CD4-positive, alpha-beta T cell (primary cell): Measurements from ENCODE around the gene NDOR1. TPM values are rescaled to one million over a fixed set of nuclear protein-coding genes. Genes with fewer than 3 reads are reported as not detected.

Source experiments
- ATAC-seq: fragments of 200-7000 bp; cut with Tn5 transposase; one replicate; pipeline ENCODE4 v1.10.0; 2022; ENCODE audit warnings: mild to moderate bottlenecking; ENCODE audit not compliant: poor library complexity
- CTCF ChIA-PET: fragments of 350-600 bp; sonication (Branson Sonifier 250); formaldehyde crosslinking; loops from one replicate; lab custom pipeline; 2021; ENCODE audit warnings: antibody characterized with exemption, inconsistent platforms; lab: Charles Lee
- POLR2A ChIA-PET: fragments of 350-600 bp; sonication (Branson Sonifier 250); formaldehyde crosslinking; loops from one replicate; lab custom pipeline; 2021; ENCODE audit warnings: antibody characterized with exemption, inconsistent platforms; lab: Charles Lee
- DNase-seq, 14 experiments: peaks; one replicate each; pipeline ENCODE4 v3.0.0-alpha.2; 2013 to 2020; ENCODE audit warnings: mixed read lengths in 2 of 14
- H3K27ac ChIP-seq, 2 donors: one replicate each; pipeline versions ENCODE4 v1.5.1 to v1.7.0; 2013; ENCODE audit warnings: low read length in 2 of 2, low read depth in 1 of 2, mild to moderate bottlenecking in 1 of 2
- H3K27me3 ChIP-seq, 2 experiments: 1 replicate in 1 of 2; 2 replicates in 1 of 2; pipeline versions ENCODE4 v1.6.1 to v1.7.0; 2013; ENCODE audit warnings: low read length in 2 of 2, control low read depth in 1 of 2, mild to moderate bottlenecking in 1 of 2, moderate library complexity in 1 of 2; ENCODE audit not compliant: insufficient read depth in 2 of 2, control insufficient read depth in 1 of 2
- H3K36me3 ChIP-seq: one replicate; pipeline ENCODE4 v1.6.1; 2013; ENCODE audit warnings: low read length, control low read depth; ENCODE audit not compliant: insufficient read depth
- H3K4me1 ChIP-seq: one replicate; pipeline ENCODE4 v1.6.1; 2013; ENCODE audit warnings: low read length, control low read depth; ENCODE audit not compliant: insufficient read depth
- H3K4me3 ChIP-seq: one replicate; pipeline ENCODE4 v1.5.1; 2013; ENCODE audit warnings: mild to moderate bottlenecking, low read length, moderate library complexity
- H3K9me3 ChIP-seq, 2 experiments: 1 replicate in 1 of 2; 2 replicates in 1 of 2; pipeline versions ENCODE4 v1.6.1 to v1.7.0; 2013; ENCODE audit warnings: low read length in 2 of 2, mild to moderate bottlenecking in 2 of 2, control low read depth in 1 of 2, moderate library complexity in 1 of 2; ENCODE audit not compliant: control insufficient read depth in 1 of 2, insufficient read depth in 1 of 2
- H3K27ac Mint-ChIP-seq: one replicate; pipeline ENCODE4 v1.8.0; 2020; ENCODE audit warnings: mixed read lengths
- H3K27me3 Mint-ChIP-seq: one replicate; pipeline ENCODE4 v1.8.0; 2021; ENCODE audit warnings: mixed read lengths
- H3K36me3 Mint-ChIP-seq: one replicate; pipeline ENCODE4 v1.8.0; 2021; ENCODE audit warnings: low read depth, mixed read lengths
- H3K4me1 Mint-ChIP-seq: one replicate; pipeline ENCODE4 v1.8.0; 2021; ENCODE audit warnings: low read depth, mixed read lengths
- H3K4me3 Mint-ChIP-seq: one replicate; pipeline ENCODE4 v1.8.0; 2020; ENCODE audit warnings: mild to moderate bottlenecking, mixed read lengths
- H3K9me3 Mint-ChIP-seq: one replicate; pipeline ENCODE4 v1.8.0; 2020; ENCODE audit warnings: mixed read lengths
- CTCF ChIP-seq: fragments of 200-600 bp; IDR thresholded peaks from one replicate; pipeline ENCODE4 v1.8.0; 2022; ENCODE audit warnings: antibody characterized with exemption, mild to moderate bottlenecking
- intact Hi-C, 2 experiments: fragments of 100-400 bp; cut with DNase I in 1 of 2; cut with micrococcal nuclease in 1 of 2; formaldehyde crosslinking; loops; one replicate each; pipeline versions ENCODE4 v1.15.1 to v1.9.0; 2023 to 2025; cut with DNase I, micrococcal nuclease
- total RNA-seq, 174 experiments: library from RNA in 2 of 174; stranded (reverse) in 2 of 174; gene quantifications; one replicate each; pipeline ENCODE4 v1.2.3 and lab custom pipeline; 2021 to 2026

Gene NDOR1
- total RNA-seq, 2 experiments from 2014 or later: 22.8 to 25.3 TPM

GRCh38 chr9:137251194-137251461 is 45.6 kb downstream of the NDOR1 start, which contains the start of gene STPG3:
TSS of gene STPG3 (plus strand) at chr9:137251286. CDS start at chr9:137251287, 1 bp downstream.
- no peaks in the 10 kb centered on the region for H3K36me3 Mint-ChIP-seq
- peak within 1 kb of the TSS; percentile 68 for H3K4me3 Mint-ChIP-seq
- no peak within 1 kb of the TSS for H3K27ac Mint-ChIP-seq
- ATAC-seq (no peak), DNase-seq (no peak)
- CTCF ChIA-PET: no interaction called here
- peaks cover 10% of the 10 kb centered on the region for H3K4me1 Mint-ChIP-seq
- H3K9me3 Mint-ChIP-seq: no peaks in the 10 kb centered on the region
- intact Hi-C loops: no loop called here
- no peak within 1 kb of the TSS for H3K4me3 ChIP-seq
- H3K27ac ChIP-seq: no peak within 1 kb of the TSS
- no peaks in the 10 kb centered on the region for H3K36me3 ChIP-seq
- TF ChIP-seq CTCF: no peak
- H3K27me3 Mint-ChIP-seq: no peaks in the 10 kb centered on the region
- POLR2A ChIA-PET: interaction anchor here (0.8 kb wide), 1 partner anchor 10 kb away, joined by 3 read pairs; the partner anchor contains the start of gene TUBB4B
- H3K9me3 ChIP-seq: no peaks in the 10 kb centered on the region
- no peaks in the 10 kb centered on the region for H3K27me3 ChIP-seq
- peaks cover 16% of the 10 kb centered on the region for H3K4me1 ChIP-seq

GRCh38 chr9:137251490-137252268 is 46.2 kb downstream of the NDOR1 start:
- Histone ChIP-seq H3K27ac (no peak overlapping the region), H3K4me3 (no peak overlapping the region), H3K27me3 (no peaks in the 10 kb centered on the region), H3K9me3 (no peaks in the 10 kb centered on the region), H3K36me3 (peaks cover 4% of the 10 kb centered on the region), H3K4me1 (peaks cover 21% of the 10 kb centered on the region)
- Mint-ChIP-seq H3K36me3 (peaks cover 2% of the 10 kb centered on the region), H3K9me3 (no peaks in the 10 kb centered on the region), H3K27me3 (no peaks in the 10 kb centered on the region), H3K27ac (no peak overlapping the region), H3K4me3 (peak overlapping the region; percentile 30), H3K4me1 (peaks cover 16% of the 10 kb centered on the region)
- ChIA-PET POLR2A (interaction anchor here (0.8 to 3.8 kb wide), 2 partner anchors 9 to 11 kb away, joined by 3 to 27 read pairs; partner anchors contain the start of gene TUBB4B), CTCF (no interaction called here)
- DNase-seq (peak in 1 of 14 experiments; percentile 7), ATAC-seq (no peak)
- no peak for TF ChIP-seq CTCF
- intact Hi-C loops: no loop called here

- Histone ChIP-seq H3K27me3 (no peaks in the 10 kb centered on the region), H3K9me3 (no peaks in the 10 kb centered on the region), H3K36me3 (peaks cover 11% of the 10 kb centered on the region), H3K4me3 (no peak overlapping the region), H3K27ac (no peak overlapping the region), H3K4me1 (peaks cover 25% of the 10 kb centered on the region)
- ATAC-seq: no peak
- ChIA-PET CTCF (interaction anchor here (2.9 kb wide), 1 partner anchor 16 kb away, joined by 18 read pairs; no protein-coding TSS in a partner anchor), POLR2A (interaction anchor here (1.4 to 4.7 kb wide), 3 partner anchors 10 to 525 kb away, joined by 4 to 63 read pairs (median 27); partner anchors contain the start of gene TUBB4B)
- Mint-ChIP-seq H3K9me3 (no peaks in the 10 kb centered on the region), H3K27ac (no peak overlapping the region), H3K36me3 (peaks cover 5% of the 10 kb centered on the region), H3K4me3 (peak overlapping the region; percentile 45), H3K4me1 (peaks cover 16% of the 10 kb centered on the region), H3K27me3 (no peaks in the 10 kb centered on the region)
- DNase-seq: peak in 1 of 14 experiments; percentile 6
- TF ChIP-seq CTCF: no peak
- intact Hi-C loops: no loop called here
Observed at GRCh38 chr9:137252555-137253506, 47.3 kb downstream of the NDOR1 start.
